ENCODE results near the gene VAMP7. TPM values are rescaled to one million over a fixed set of nuclear protein-coding genes. Genes with fewer than 3 reads are reported as not detected.

VAMP7 gene
- total RNA-seq, 4 donors from 2014 or later, result 20.2 to 27.7 (median 23.9) TPM

DNA sequence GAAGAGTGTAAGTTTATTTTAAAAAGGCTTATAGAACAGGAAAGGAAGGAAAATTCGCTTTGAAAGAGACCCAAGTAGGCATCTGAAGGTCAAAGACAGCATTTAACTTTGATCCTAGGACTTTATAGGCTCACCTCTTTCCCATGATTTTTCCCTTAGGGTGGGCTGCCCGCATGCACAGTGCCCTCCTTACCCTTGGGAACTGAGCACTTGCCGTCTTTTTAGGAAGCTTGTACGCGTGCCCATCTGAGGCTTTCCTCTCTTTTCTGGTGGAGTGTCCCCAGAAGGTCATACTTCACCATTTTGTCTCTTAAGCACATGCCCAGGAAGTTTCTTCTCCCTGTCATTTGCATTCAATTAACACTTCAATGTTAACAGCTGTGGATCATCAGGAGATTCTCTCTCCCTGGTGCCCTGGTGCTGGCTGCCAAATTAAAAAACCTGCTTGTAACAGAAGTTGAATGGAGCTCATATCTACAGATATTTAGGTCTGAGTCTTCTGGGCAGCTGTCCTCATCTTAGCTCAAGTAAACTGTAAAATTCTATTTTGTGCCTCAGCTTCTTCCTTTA lies 78.0 kb downstream of the VAMP7 start:
- in situ Hi-C loops (cut with MboI; ENCODE audit: low pct_ligation_motif_present in 1 of 4, low pct_unique_long_range_greater_than_20kb in 1 of 4, low sequenced_read_pairs in 3 of 4) (no loop called here), intact Hi-C loops (cut with DNase I; ENCODE audit: low total_unique reads) (no loop called here)
- no peak overlapping the region for H3K4me3 ChIP-seq
- H3K4me1 ChIP-seq, result no peaks in the 10 kb centered on the region
- H3K9me3 ChIP-seq, result no peaks in the 10 kb centered on the region
- no peaks in the 10 kb centered on the region for H3K27me3 ChIP-seq
- TF ChIP-seq EP300 (IDR thresholded peaks at IDR 0.05; ENCODE audit: low read depth), result no peak
- TF ChIP-seq, protein P1, sequence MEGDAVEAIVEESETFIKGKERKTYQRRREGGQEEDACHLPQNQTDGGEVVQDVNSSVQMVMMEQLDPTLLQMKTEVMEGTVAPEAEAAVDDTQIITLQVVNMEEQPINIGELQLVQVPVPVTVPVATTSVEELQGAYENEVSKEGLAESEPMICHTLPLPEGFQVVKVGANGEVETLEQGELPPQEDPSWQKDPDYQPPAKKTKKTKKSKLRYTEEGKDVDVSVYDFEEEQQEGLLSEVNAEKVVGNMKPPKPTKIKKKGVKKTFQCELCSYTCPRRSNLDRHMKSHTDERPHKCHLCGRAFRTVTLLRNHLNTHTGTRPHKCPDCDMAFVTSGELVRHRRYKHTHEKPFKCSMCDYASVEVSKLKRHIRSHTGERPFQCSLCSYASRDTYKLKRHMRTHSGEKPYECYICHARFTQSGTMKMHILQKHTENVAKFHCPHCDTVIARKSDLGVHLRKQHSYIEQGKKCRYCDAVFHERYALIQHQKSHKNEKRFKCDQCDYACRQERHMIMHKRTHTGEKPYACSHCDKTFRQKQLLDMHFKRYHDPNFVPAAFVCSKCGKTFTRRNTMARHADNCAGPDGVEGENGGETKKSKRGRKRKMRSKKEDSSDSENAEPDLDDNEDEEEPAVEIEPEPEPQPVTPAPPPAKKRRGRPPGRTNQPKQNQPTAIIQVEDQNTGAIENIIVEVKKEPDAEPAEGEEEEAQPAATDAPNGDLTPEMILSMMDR (IDR thresholded peaks at IDR 0.05), result no peak
- TF ChIP-seq POLR2A (IDR thresholded peaks at IDR 0.05), result no peak
- TF ChIP-seq POLR2AphosphoS5 (IDR thresholded peaks at IDR 0.05), result no peak
- no peak for DNase-seq
- 72 to 73% methylated on average over 5 of the region's 5 CpGs for WGBS, 2 donors (ENCODE audit: low coverage in 1 of 2)
- H3K27ac ChIP-seq, result no peak overlapping the region
- no peaks in the 10 kb centered on the region for H3K36me3 ChIP-seq

DNA sequence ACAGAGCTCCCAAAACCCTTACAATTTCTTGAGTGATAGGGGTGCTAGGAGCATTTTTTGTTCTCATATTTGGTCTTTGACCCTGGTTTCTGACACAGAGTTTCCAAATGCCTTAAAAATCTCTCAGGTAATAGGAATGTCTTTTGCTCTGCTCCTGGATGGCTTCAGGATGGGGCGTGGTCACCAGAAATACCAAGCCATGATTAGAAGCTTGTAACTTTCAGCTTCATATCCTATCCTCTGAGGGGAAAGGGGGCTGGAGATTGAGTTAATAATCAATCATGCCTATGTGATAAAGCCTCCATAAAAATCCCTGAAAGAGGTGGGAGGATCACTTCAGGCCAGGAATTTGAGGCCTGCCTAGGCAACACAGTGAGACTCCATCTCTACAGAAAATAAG lies 81.8 kb downstream of the VAMP7 start:
- in situ Hi-C loops (cut with MboI; ENCODE audit: low pct_ligation_motif_present in 1 of 4, low pct_unique_long_range_greater_than_20kb in 1 of 4, low sequenced_read_pairs in 3 of 4), result no loop called here
- Histone ChIP-seq H3K4me1 (no peaks in the 10 kb centered on the region), H3K9me3 (no peaks in the 10 kb centered on the region), H3K4me3 (no peak overlapping the region), H3K27me3 (no peaks in the 10 kb centered on the region), H3K27ac (no peak overlapping the region), H3K36me3 (no peaks in the 10 kb centered on the region)
- 39 to 67% methylated on average over 1 of the region's 1 CpG for WGBS, 2 donors (ENCODE audit: low coverage in 1 of 2)
- DNase-seq, result no peak
- TF ChIP-seq, protein P1 (IDR thresholded peaks at IDR 0.05), result no peak
- TF ChIP-seq POLR2A (IDR thresholded peaks at IDR 0.05) (no peak), POLR2AphosphoS5 (IDR thresholded peaks at IDR 0.05) (no peak), EP300 (IDR thresholded peaks at IDR 0.05; ENCODE audit: low read depth) (no peak)
- intact Hi-C loops (cut with DNase I; ENCODE audit: low total_unique reads), result no loop called here

DNA sequence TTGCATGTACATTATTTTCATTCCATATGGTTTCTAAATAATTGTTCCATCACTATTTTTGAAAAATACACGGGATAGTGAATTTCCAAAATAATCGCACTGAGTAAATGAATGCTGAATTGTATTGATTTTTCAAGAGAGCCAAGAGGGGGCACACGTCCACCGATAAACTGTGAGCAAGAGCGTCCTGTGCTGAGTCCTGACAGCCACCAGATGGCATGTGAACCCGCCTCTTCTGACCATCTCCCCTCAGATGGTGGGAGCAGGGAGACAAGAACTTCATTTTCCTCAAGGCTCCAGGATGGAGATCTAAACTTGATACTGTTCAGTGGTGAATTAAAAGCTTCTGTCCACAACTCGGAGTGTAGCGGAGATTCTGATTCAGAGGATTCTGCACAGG lies 85.7 kb downstream of the VAMP7 start:
- 53 to 57% methylated on average over 8 of the region's 8 CpGs for WGBS, 2 donors (ENCODE audit: low coverage in 1 of 2)

DNA sequence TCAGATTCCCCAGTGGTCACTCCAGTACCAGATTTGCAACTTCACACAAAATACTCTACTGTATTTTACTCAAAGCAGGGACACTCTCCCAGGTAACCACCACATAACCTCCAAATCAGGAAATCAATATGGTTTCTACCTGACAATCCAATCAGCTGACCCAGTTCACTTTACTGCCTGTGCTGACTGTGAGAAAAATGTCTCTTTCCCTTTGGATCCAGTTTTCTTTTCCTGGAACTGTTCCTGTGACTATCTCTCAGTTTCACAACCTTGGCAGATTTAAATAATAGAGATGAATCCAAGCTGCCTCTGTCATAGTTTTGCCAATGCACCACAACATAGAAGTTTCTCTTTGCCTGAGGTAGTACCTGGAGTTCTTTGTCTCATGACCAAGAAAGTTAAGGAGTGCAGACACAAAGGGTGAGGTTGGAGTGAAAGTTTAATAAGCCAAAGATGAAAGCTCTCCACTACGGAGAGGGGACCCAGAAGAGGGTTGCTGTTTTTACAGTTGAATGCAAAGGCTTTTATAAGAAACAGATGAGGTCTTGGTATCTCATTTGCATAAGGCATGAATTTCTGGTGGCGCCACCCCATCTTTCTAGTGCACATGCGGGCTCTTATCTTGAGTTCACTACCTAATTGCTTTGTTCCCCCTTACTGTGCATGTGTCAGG lies 86.6 kb downstream of the VAMP7 start:
- no peak for TF ChIP-seq EP300 (IDR thresholded peaks at IDR 0.05; ENCODE audit: low read depth)
- no peak for TF ChIP-seq POLR2A (IDR thresholded peaks at IDR 0.05)
- TF ChIP-seq POLR2AphosphoS5 (IDR thresholded peaks at IDR 0.05), result no peak
- TF ChIP-seq, protein P1 (IDR thresholded peaks at IDR 0.05), result no peak
- in situ Hi-C loops (cut with MboI; ENCODE audit: low pct_ligation_motif_present in 1 of 4, low pct_unique_long_range_greater_than_20kb in 1 of 4, low sequenced_read_pairs in 3 of 4) (no loop called here), intact Hi-C loops (cut with DNase I; ENCODE audit: low total_unique reads) (no loop called here)
- no peak overlapping the region for H3K4me3 ChIP-seq
- H3K36me3 ChIP-seq, result no peaks in the 10 kb centered on the region
- no peaks in the 10 kb centered on the region for H3K4me1 ChIP-seq
- H3K27ac ChIP-seq, result no peak overlapping the region
- no peak for DNase-seq
- H3K9me3 ChIP-seq, result no peaks in the 10 kb centered on the region
- 78 to 86% methylated on average over 3 of the region's 3 CpGs for WGBS, 2 donors (ENCODE audit: low coverage in 1 of 2)
- no peaks in the 10 kb centered on the region for H3K27me3 ChIP-seq

More for the DNA sequence above, 85.7 kb downstream of the VAMP7 start:
- in situ Hi-C loops (cut with MboI; ENCODE audit: low pct_ligation_motif_present in 1 of 4, low pct_unique_long_range_greater_than_20kb in 1 of 4, low sequenced_read_pairs in 3 of 4), result no loop called here
- peak; percentile 9 for DNase-seq
- Histone ChIP-seq H3K27ac (no peak overlapping the region), H3K4me3 (no peak overlapping the region), H3K27me3 (no peaks in the 10 kb centered on the region), H3K4me1 (no peaks in the 10 kb centered on the region), H3K9me3 (no peaks in the 10 kb centered on the region), H3K36me3 (no peaks in the 10 kb centered on the region)
- intact Hi-C loops (cut with DNase I; ENCODE audit: low total_unique reads), result no loop called here
- TF ChIP-seq, protein P1 (IDR thresholded peaks at IDR 0.05), result peak in 2 of 5 experiments; percentile 24 to 36
- no peak for TF ChIP-seq POLR2AphosphoS5 (IDR thresholded peaks at IDR 0.05)

Measured in transverse colon (tissue), 4 donors.